A549 (cell line): ENCODE data around the gene ACOXL.

ENCODE experiments used
- CTCF ChIP-seq: fragments of >200 bp; sonication (Bioruptor Twin); formaldehyde crosslinking; IDR thresholded peaks from 3 replicates; pipeline ENCODE4 v1.5.1; 2016
- GATA3 ChIP-seq: IDR thresholded peaks from 2 replicates; pipeline ENCODE4 v1.6.1; 2012; ENCODE audit warnings: borderline replicate concordance
- HOXB13 ChIP-seq: fragments of 250-450 bp; sonication (Bioruptor Pico); IDR thresholded peaks from 2 replicates; pipeline ENCODE4 v1.5.0; 2020; ENCODE audit warnings: low read depth, mild to moderate bottlenecking, moderate library complexity
- MAFK ChIP-seq: fragments of 450-650 bp; IDR thresholded peaks from 2 replicates; pipeline ENCODE4 v1.6.1; 2014; ENCODE audit not compliant: partially characterized antibody
- PHF8 ChIP-seq: fragments of 200-600 bp; sonication (generic); IDR thresholded peaks from 2 replicates; pipeline ENCODE4 v1.6.1; 2016; ENCODE audit warnings: low read depth, mild to moderate bottlenecking, antibody characterized with exemption, moderate library complexity, borderline replicate concordance
- RNF2 ChIP-seq: fragments of 200-600 bp; sonication (generic); IDR thresholded peaks from 2 replicates; pipeline ENCODE4 v1.6.1; 2016; ENCODE audit warnings: low read depth, mild to moderate bottlenecking, antibody characterized with exemption, moderate library complexity, borderline replicate concordance
- ZFP36 ChIP-seq: fragments of 450-650 bp; IDR thresholded peaks from 2 replicates; pipeline ENCODE4 v1.6.1; 2014; ENCODE audit warnings: borderline replicate concordance; ENCODE audit not compliant: partially characterized antibody
- TF ChIP-seq, protein P1 (sequence below): fragments of 200-600 bp; sonication (generic); IDR thresholded peaks from 2 replicates; pipeline ENCODE4 v1.6.1; 2016; ENCODE audit warnings: antibody characterized with exemption, mild to moderate bottlenecking, moderate library complexity

DNA sequence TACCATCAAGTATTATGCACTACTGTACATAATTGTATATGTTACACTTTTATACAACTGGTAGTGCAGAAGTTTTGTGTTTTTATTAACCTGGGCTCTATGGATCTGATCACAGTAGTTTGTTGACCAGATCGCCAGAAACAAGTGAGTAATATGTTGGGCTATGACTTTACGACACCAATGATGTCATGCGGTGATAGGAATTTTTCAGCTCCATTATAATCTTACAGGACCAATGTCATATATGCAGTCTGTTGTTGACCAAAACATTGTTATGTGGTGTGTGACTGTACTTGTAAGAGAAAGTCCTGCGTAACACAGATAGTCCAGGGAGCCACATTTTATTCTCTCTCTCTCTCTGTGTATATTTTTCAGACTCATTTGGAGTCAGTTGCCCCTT lies 4.5 kb upstream of the ACOXL start:
- no peak for TF ChIP-seq GATA3
- TF ChIP-seq CTCF: no peak
- TF ChIP-seq, protein P1, sequence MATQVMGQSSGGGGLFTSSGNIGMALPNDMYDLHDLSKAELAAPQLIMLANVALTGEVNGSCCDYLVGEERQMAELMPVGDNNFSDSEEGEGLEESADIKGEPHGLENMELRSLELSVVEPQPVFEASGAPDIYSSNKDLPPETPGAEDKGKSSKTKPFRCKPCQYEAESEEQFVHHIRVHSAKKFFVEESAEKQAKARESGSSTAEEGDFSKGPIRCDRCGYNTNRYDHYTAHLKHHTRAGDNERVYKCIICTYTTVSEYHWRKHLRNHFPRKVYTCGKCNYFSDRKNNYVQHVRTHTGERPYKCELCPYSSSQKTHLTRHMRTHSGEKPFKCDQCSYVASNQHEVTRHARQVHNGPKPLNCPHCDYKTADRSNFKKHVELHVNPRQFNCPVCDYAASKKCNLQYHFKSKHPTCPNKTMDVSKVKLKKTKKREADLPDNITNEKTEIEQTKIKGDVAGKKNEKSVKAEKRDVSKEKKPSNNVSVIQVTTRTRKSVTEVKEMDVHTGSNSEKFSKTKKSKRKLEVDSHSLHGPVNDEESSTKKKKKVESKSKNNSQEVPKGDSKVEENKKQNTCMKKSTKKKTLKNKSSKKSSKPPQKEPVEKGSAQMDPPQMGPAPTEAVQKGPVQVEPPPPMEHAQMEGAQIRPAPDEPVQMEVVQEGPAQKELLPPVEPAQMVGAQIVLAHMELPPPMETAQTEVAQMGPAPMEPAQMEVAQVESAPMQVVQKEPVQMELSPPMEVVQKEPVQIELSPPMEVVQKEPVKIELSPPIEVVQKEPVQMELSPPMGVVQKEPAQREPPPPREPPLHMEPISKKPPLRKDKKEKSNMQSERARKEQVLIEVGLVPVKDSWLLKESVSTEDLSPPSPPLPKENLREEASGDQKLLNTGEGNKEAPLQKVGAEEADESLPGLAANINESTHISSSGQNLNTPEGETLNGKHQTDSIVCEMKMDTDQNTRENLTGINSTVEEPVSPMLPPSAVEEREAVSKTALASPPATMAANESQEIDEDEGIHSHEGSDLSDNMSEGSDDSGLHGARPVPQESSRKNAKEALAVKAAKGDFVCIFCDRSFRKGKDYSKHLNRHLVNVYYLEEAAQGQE: no peak
- TF ChIP-seq HOXB13 (CRISPR knock-in tag): no peak
- no peak for TF ChIP-seq MAFK
- no peak for TF ChIP-seq PHF8
- no peak for TF ChIP-seq ZFP36
- TF ChIP-seq RNF2: no peak
